HG03432 (cell line): ENCODE results near the gene MFSD12.
"Not testable (repeated sequence)": the region's sequence is repeated elsewhere in the genome, so short reads cannot be mapped to it uniquely, and the experiment has no call there.

Source experiments
- ATAC-seq: cut with Tn5 transposase; IDR thresholded peaks from one replicate; pipeline ENCODE4 v1.9.1; 2021; ENCODE audit warnings: mild to moderate bottlenecking, moderate library complexity; ENCODE audit not compliant: unreplicated experiment

Gene MFSD12

GRCh38 chr19:3538965-3539755, 18.2 kb downstream of the MFSD12 start, which contains the start of gene TEKTIP1:
TSS of gene TEKTIP1 (plus strand) at chr19:3539174. CDS start at chr19:3539178, 4 bp downstream.
- no peak for ATAC-seq

GRCh38 chr19:3538258-3538929, 19.0 kb downstream of the MFSD12 start:
- no peak for ATAC-seq

GRCh38 chr19:3537438-3538240, 19.7 kb downstream of the MFSD12 start:
- no peak for ATAC-seq

DNA sequence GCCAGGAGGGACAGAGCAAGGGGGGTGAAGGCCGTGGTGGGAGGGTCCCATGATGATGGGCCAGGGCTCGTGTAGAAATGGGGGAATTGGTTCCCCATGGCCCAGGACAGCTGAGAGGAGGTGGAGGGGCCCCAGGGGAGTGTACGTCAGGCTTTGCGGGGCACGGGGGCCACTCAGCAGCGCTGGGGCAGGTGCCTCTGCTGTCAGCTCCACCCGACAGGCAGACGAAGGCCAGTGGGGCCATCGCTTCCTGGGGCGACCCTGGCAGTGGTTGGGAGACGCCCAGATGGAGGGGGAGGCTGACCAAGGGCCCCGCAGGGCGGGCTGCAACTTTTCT, 20.3 kb downstream of the MFSD12 start:
- no peak for ATAC-seq

DNA sequence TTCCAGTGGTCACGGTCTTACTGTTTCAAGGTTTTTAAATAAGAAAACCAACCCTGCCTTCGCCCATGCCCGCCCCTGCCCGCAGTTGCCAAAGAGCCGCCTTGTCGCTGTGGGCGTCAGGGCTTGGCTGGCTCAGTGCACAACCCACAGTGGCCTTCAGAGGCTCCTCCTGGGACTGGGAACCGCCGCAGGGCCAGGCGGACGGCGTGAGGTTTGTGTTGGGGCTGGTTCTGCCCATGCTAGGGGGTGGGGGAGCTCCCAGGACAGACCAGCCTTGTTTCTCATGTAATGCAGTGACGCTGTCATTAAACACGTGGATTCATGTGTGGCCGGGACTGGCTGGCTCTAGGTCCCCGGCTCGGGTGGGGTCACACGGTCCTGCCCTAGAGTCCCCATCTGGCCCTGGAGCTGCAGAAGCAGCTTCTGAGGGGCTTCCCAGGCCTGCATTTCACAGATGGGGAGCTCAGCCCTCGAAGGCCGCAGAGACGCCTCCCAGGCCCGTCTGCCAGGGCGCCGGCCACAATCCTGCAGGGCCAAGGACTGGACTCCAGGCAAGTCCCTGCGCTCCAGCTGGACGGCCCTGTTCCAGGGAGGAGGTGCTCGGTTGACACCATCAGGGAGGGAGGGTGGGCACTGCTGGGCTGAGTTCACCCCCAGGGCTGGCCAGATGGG, 20.8 kb downstream of the MFSD12 start:
- no peak for ATAC-seq

- no peak for ATAC-seq
Measured at GRCh38 chr19:3535981-3536380, 21.4 kb downstream of the MFSD12 start.

DNA sequence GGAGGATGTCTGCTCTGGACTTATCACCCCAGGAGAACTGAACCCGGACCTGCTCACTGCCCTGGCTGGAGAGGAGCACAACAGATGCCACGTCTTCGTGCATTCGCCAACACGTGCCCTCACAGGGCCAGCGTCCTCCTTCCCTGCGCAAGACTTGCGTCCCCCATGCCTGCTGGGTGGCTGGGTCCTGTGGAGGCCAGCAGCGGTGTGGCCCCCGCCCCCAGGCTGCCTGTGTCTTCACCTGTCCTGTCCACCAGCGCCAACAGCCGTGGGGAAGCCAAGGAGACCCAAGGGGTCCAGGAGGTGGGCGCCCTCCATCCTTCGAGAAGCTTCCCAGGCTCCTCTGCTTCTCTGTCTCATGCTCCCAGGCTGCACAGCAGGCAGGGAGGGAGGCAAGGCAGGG, 21.8 kb downstream of the MFSD12 start:
- no peak for ATAC-seq

DNA sequence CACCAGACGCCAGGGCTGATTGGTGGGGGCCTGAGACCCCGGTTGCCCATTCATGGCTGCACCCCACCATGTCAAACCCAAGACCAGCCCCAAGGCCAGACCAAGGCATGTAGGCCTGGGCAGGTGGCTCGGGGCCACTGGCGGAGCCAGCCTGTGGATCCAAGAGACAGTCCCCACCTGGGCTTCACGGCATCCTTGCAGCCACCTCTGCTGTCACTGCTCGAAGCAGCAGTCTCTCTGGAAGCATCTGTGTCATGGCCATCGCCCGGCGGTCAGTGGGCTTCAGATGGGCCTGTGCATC, 22.2 kb downstream of the MFSD12 start:
- ATAC-seq, result no peak

GRCh38 chr19:3534375-3535234, 22.8 kb downstream of the MFSD12 start:
- ATAC-seq, result no peak

- ATAC-seq, result no peak
Measured at GRCh38 chr19:3533563-3534216, 23.7 kb downstream of the MFSD12 start.

DNA sequence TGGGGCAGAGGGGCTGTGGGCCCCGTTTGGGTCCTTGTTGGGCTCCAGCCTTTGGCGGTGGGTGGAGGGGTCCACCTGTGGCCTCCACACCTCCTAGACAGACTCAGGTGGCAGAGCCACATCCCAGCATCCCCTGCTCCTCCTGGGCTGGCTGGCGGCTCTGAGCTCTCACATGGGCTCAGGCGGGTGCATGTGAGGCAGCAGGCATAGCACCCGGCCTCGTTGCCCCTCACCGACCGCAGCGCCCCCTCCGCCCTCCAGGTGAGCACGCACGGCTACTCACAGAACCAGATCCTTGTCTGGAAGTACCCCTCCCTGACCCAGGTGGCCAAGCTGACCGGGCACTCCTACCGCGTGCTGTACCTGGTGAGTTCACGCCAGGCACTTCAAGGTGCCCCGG, 24.4 kb downstream of the MFSD12 start:
- no peak for ATAC-seq

DNA sequence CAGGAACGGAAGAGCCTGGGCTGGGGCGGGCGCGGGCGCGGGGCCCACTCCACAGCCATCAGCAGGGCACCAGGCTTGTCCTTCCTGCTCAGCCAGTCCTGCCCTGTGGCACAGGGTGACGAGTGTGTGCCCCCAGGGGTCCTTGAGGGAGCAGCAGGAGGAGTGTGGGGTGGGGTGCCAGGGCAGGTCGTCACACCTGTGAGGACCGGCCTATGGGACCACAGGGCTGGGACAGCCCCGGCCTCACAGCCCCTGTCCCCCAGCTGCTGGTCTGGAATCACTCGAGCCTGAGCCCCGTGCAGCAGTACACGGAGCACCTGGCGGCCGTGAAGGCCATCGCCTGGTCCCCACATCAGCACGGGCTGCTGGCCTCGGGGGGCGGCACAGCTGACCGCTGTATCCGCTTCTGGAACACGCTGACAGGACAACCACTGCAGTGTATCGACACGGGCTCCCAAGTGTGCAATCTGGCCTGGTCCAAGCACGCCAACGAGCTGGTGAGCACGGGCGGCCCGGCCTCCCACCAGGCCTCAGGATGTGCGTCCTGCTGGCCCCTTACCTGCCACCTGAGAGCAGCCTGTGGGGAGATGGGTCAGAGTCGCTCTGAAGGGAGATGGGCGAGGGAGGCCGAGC, 25.1 kb downstream of the MFSD12 start:
- no peak for ATAC-seq

- no peak for ATAC-seq
Measured at GRCh38 chr19:3531716-3532115, 25.7 kb downstream of the MFSD12 start.

- no peak for ATAC-seq
Measured at GRCh38 chr19:3530389-3530788, 27.0 kb downstream of the MFSD12 start.

GRCh38 chr19:3529299-3529698, 28.1 kb downstream of the MFSD12 start:
- ATAC-seq, result not testable (repeated sequence)

DNA sequence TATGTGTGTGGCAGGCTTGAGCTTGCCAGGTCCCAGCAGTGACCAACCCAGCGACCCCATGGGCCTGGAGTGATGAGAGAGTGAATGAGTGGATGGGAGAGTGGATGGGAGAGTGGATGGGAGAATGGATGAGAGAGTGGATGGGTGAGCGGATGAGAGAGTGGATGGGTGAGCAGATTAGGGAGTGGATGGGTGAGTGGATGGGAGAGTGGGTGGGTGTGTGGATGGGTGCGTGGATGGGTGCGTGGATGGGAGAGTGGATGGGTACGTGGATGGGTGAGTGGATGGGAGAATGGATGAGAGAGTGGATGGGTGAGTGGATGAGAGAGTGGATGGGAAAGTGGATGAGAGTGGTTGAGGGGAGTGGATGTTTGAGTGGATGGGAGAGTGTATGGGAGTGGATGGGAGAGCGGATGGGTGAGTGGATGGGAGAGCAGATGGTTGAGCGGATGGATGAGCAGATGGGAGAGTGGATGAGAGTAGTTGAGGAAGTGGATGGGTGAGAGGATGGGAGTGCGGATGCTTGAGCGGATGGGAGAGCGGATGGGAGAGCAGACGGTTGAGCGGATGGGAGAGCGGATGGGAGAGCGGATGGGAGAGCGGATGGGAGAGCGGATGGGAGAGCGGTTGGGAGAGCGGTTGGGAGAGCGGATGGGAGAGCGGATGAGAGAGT, 28.7 kb downstream of the MFSD12 start:
- no peak for ATAC-seq

DNA sequence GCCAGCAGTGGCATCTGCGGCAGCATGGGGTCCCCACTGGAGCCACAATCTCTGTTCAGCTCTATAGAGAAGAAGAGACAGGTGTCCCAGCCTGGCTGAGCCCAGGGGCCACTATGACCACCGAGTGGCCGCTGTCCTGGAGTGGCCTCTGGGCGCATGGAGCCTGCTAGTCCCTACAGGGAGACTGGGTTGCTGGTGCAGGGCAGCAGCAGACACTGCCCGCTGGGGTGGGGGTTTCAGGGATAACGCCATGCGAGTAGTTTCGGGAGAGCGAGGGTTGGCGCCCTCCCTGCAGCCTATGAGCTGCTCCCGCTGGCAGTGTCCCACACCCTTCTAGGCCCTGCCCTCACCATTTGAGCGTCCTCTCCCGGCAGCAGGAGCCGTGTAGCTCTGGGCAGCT, 29.3 kb downstream of the MFSD12 start:
- no peak for ATAC-seq

GRCh38 chr19:3527238-3527910, 30.0 kb downstream of the MFSD12 start:
- ATAC-seq, result no peak
